PC-9 (cell line): ENCODE measurements around the gene DDX10. TPM values are rescaled to one million over a fixed set of nuclear protein-coding genes. Genes with fewer than 3 reads are reported as not detected.

Source experiments
- BruUV-seq: library from RNA; stranded (reverse); fragments of 400-500 nt; replicated peaks from 2 replicates; lab custom pipeline; 2021; lab: Mats Ljungman, UMichigan
- CTCF ChIA-PET: fragments of 300-600 bp; sonication (Branson Sonifier 250); formaldehyde crosslinking; loops from one replicate; lab custom pipeline; 2022; ENCODE audit warnings: antibody characterized with exemption; lab: Charles Lee
- POLR2A ChIA-PET: fragments of 300-600 bp; sonication (Branson Sonifier 250); formaldehyde crosslinking; loops from one replicate; lab custom pipeline; 2022; ENCODE audit warnings: antibody characterized with exemption; ENCODE audit not compliant: unreplicated experiment; lab: Charles Lee
- DNase-seq, 2 experiments: peaks; one replicate each; pipeline versions ENCODE4 v3.0.0 to v3.0.0-alpha.2; 2015 to 2022; ENCODE audit warnings: mixed read lengths in 1 of 2
- H2AFZ ChIP-seq: fragments of 200-600 bp; sonication (generic); 2 replicates; pipeline ENCODE4 v1.8.1; 2017; ENCODE audit warnings: antibody characterized with exemption
- H3F3A ChIP-seq: fragments of 200-600 bp; sonication (generic); 2 replicates; pipeline ENCODE4 v1.8.1; 2017; ENCODE audit warnings: antibody characterized with exemption, mild to moderate bottlenecking, low read depth; ENCODE audit not compliant: insufficient read depth
- H3K27ac ChIP-seq: fragments of 200-600 bp; sonication (generic); 2 replicates; pipeline ENCODE4 v1.6.1; 2016; ENCODE audit warnings: mixed run types
- H3K27me3 ChIP-seq: fragments of 200-600 bp; sonication (generic); 2 replicates; pipeline ENCODE4 v1.6.1; 2016; ENCODE audit warnings: low read depth, mixed run types; ENCODE audit not compliant: insufficient read depth
- H3K36me3 ChIP-seq: fragments of 200-600 bp; sonication (generic); 2 replicates; pipeline ENCODE4 v1.6.1; 2016; ENCODE audit warnings: low read depth, mixed run types
- H3K4me1 ChIP-seq: fragments of 200-600 bp; sonication (generic); replicated peaks from 2 replicates; pipeline ENCODE4 v1.6.1; 2016; ENCODE audit warnings: mixed run types; ENCODE audit not compliant: insufficient read depth
- H3K4me2 ChIP-seq: fragments of 200-600 bp; sonication (generic); 2 replicates; pipeline ENCODE4 v1.6.1; 2017; ENCODE audit warnings: mixed run types
- H3K4me3 ChIP-seq: fragments of 200-600 bp; sonication (generic); 2 replicates; pipeline ENCODE4 v1.6.1; 2016; ENCODE audit warnings: mixed run types
- H3K79me2 ChIP-seq: fragments of 200-600 bp; sonication (generic); 2 replicates; pipeline ENCODE4 v1.6.1; 2017; ENCODE audit warnings: low read depth, mixed run types
- H3K9me2 ChIP-seq: fragments of 200-600 bp; sonication (generic); 2 replicates; pipeline ENCODE4 v1.8.1; 2017; ENCODE audit warnings: mild to moderate bottlenecking; ENCODE audit not compliant: insufficient read depth
- H3K9me3 ChIP-seq: fragments of 200-600 bp; sonication (generic); 2 replicates; pipeline ENCODE4 v1.8.1; 2016; ENCODE audit warnings: low read depth; ENCODE audit not compliant: insufficient read depth
- H4K20me1 ChIP-seq: fragments of 200-600 bp; sonication (generic); 2 replicates; pipeline ENCODE4 v1.8.1; 2017; ENCODE audit not compliant: insufficient read depth
- CTCF ChIP-seq: fragments of 200-600 bp; sonication (generic); conservative IDR thresholded peaks from 2 replicates; pipeline ENCODE4 v1.6.1; 2017; ENCODE audit warnings: mixed run types, antibody characterized with exemption, mild to moderate bottlenecking, moderate library complexity
- EZH2 ChIP-seq: fragments of 200-600 bp; sonication (generic); IDR thresholded peaks from 2 replicates; pipeline ENCODE4 v1.8.0; 2017; ENCODE audit warnings: antibody characterized with exemption, low read depth
- intact Hi-C: fragments of 100-400 bp; cut with micrococcal nuclease; formaldehyde crosslinking; loops from one replicate; pipeline ENCODE4 v1.10.0; 2022; ENCODE audit not compliant: unreplicated experiment
- total RNA-seq: library from RNA; stranded (reverse); gene quantifications from 2 replicates; pipeline ENCODE4 v1.2.3, GENCODE V29; 2021

The DDX10 gene
- total RNA-seq, 1 experiment from 2014 or later, result 26.4 TPM

- Histone ChIP-seq H3K4me2 (no peak overlapping the region), H3K27me3 (no peaks in the 10 kb centered on the region), H2AFZ (no peak overlapping the region), H3K4me3 (no peak overlapping the region), H3K27ac (no peak overlapping the region), H3K79me2 (0 out of 2 replicates have a peak, but pooled peaks cover 5% of the 10 kb centered on the region), H4K20me1 (no peaks in the 10 kb centered on the region), H3K36me3 (no peaks in the 10 kb centered on the region), H3F3A (no peaks in the 10 kb centered on the region; the same call in 1 of the 2 replicates), H3K4me1 (no peaks in the 10 kb centered on the region), H3K9me2 (no peaks in the 10 kb centered on the region), H3K9me3 (no peaks in the 10 kb centered on the region)
- ChIA-PET POLR2A (no interaction called here), CTCF (no interaction called here)
- intact Hi-C loops, result no loop called here
- no peak for TF ChIP-seq EZH2
- TF ChIP-seq CTCF, result no peak
- DNase-seq, result no peak
- no TSS peak for BruUV-seq
Measured at GRCh38 chr11:108766596-108767173, 101.8 kb downstream of the DDX10 start.

GRCh38 chr11:108768370-108768769 is 103.5 kb downstream of the DDX10 start:
- ChIA-PET CTCF (no interaction called here), POLR2A (no interaction called here)
- no peak for TF ChIP-seq CTCF
- Histone ChIP-seq H4K20me1 (no peaks in the 10 kb centered on the region), H3K4me1 (no peaks in the 10 kb centered on the region), H3K4me3 (no peak overlapping the region), H3K27me3 (no peaks in the 10 kb centered on the region), H2AFZ (no peak overlapping the region), H3K79me2 (0 out of 2 replicates have a peak, but pooled peaks cover 8% of the 10 kb centered on the region), H3K27ac (no peak overlapping the region), H3K36me3 (no peaks in the 10 kb centered on the region), H3K4me2 (no peak overlapping the region), H3K9me3 (no peaks in the 10 kb centered on the region), H3K9me2 (no peaks in the 10 kb centered on the region), H3F3A (no peaks in the 10 kb centered on the region; the same call in 1 of the 2 replicates)
- intact Hi-C loops, result no loop called here
- BruUV-seq, result no TSS peak
- no peak for DNase-seq

DNA sequence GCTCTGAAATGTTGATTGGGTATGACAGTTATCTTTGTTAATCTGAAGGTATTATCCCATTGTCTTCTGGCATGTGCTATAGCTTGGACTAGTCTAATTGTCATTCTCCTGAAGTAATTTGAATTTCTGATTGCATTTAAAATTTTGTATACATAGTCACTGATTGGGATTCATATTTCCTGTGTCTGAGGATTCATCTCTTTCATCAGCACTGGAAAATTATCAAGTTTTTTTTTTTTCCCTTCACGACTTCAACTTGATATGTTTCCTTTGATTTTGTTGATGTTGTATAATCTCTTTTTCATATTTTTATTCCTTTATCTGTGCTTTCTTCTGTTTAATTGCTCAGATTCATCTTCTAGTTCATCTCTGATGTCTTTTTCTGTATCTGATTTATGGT is 104.1 kb downstream of the DDX10 start:
- H3F3A ChIP-seq, result no peaks in the 10 kb centered on the region; the same call in 1 of the 2 replicates
- CTCF ChIA-PET, result no interaction called here

More for the DNA sequence above, 104.1 kb downstream of the DDX10 start:
- H4K20me1 ChIP-seq, result no peaks in the 10 kb centered on the region
- H3K9me2 ChIP-seq, result no peaks in the 10 kb centered on the region
- no peak overlapping the region for H3K4me2 ChIP-seq
- H3K36me3 ChIP-seq, result no peaks in the 10 kb centered on the region
- no peak overlapping the region for H3K4me3 ChIP-seq
- H3K4me1 ChIP-seq, result no peaks in the 10 kb centered on the region
- TF ChIP-seq EZH2, result no peak
- no peak for TF ChIP-seq CTCF
- H3K9me3 ChIP-seq, result no peaks in the 10 kb centered on the region
- intact Hi-C loops, result no loop called here
- H2AFZ ChIP-seq, result no peak overlapping the region
- 0 out of 2 replicates have a peak, but pooled peaks cover 12% of the 10 kb centered on the region for H3K79me2 ChIP-seq
- BruUV-seq, result no TSS peak
- H3K27me3 ChIP-seq, result no peaks in the 10 kb centered on the region
- POLR2A ChIA-PET, result no interaction called here
- no peak overlapping the region for H3K27ac ChIP-seq
- no peak for DNase-seq
